Trophoblast cell (in vitro differentiated cells and primary cell): ENCODE measurements around the gene YIPF2.
"Not testable (repeated sequence)": the region's sequence is repeated elsewhere in the genome, so short reads cannot be mapped to it uniquely, and the experiment has no call there.

Experiments
- DNase-seq, 2 donors: peaks; one replicate each; pipeline ENCODE4 v3.0.0-alpha.2; 2016
- H2AFZ ChIP-seq: 2 replicates; pipeline ENCODE4 v1.6.1; 2013; ENCODE audit warnings: low read length, moderate library complexity, mild to moderate bottlenecking; ENCODE audit not compliant: insufficient read depth, poor library complexity
- H2AK5ac ChIP-seq: 2 replicates; pipeline ENCODE4 v1.6.1; 2013; ENCODE audit warnings: mild to moderate bottlenecking, low read length
- H2BK120ac ChIP-seq: 2 replicates; pipeline ENCODE4 v1.6.1; 2013; ENCODE audit warnings: low read length, mild to moderate bottlenecking, moderate library complexity; ENCODE audit not compliant: insufficient read depth, poor library complexity
- H2BK12ac ChIP-seq: 2 replicates; pipeline ENCODE4 v1.6.1; 2013; ENCODE audit warnings: mild to moderate bottlenecking, low read length, moderate library complexity
- H2BK5ac ChIP-seq: 2 replicates; pipeline ENCODE4 v1.6.1; 2013; ENCODE audit warnings: low read length, low read depth, moderate library complexity, mild to moderate bottlenecking; ENCODE audit not compliant: poor library complexity
- H3K14ac ChIP-seq: 2 replicates; pipeline ENCODE4 v1.6.1; 2013; ENCODE audit warnings: mild to moderate bottlenecking, low read length
- H3K18ac ChIP-seq: 2 replicates; pipeline ENCODE4 v1.6.1; 2013; ENCODE audit warnings: mild to moderate bottlenecking, low read length
- H3K23ac ChIP-seq: 2 replicates; pipeline ENCODE4 v1.6.1; 2013; ENCODE audit warnings: low read length
- H3K27ac ChIP-seq: 2 replicates; pipeline ENCODE4 v1.5.1; 2013; ENCODE audit warnings: low read depth, mild to moderate bottlenecking, inconsistent platforms, low read length, moderate library complexity
- H3K27me3 ChIP-seq: 2 replicates; pipeline ENCODE4 v1.6.1; 2013; ENCODE audit warnings: inconsistent platforms, mild to moderate bottlenecking, low read length, moderate library complexity; ENCODE audit not compliant: insufficient read depth
- H3K36me3 ChIP-seq, 2 experiments: 1 replicate in 1 of 2; 2 replicates in 1 of 2; pipeline ENCODE4 v1.6.1; 2013; ENCODE audit warnings: low read length in 2 of 2, mild to moderate bottlenecking in 2 of 2, moderate library complexity in 1 of 2; ENCODE audit not compliant: insufficient read depth in 2 of 2, control insufficient read depth in 1 of 2
- H3K4ac ChIP-seq: 2 replicates; pipeline ENCODE4 v1.6.1; 2013; ENCODE audit warnings: low read depth, mild to moderate bottlenecking, low read length, moderate library complexity
- H3K4me1 ChIP-seq, 2 experiments: 1 replicate in 1 of 2; 2 replicates in 1 of 2; pipeline ENCODE4 v1.6.1; 2013; ENCODE audit warnings: low read length in 2 of 2, mild to moderate bottlenecking in 2 of 2, moderate library complexity in 1 of 2; ENCODE audit not compliant: insufficient read depth in 2 of 2, control insufficient read depth in 1 of 2
- H3K4me2 ChIP-seq: 2 replicates; pipeline ENCODE4 v1.6.1; 2013; ENCODE audit warnings: inconsistent platforms, mild to moderate bottlenecking, low read length, moderate library complexity
- H3K4me3 ChIP-seq: 2 replicates; pipeline ENCODE4 v1.5.1; 2013; ENCODE audit warnings: mild to moderate bottlenecking, low read depth, low read length, inconsistent platforms
- H3K79me1 ChIP-seq: one replicate; pipeline ENCODE4 v1.6.1; 2013; ENCODE audit warnings: low read length
- H3K79me2 ChIP-seq: 2 replicates; pipeline ENCODE4 v1.6.1; 2013; ENCODE audit warnings: low read length, mild to moderate bottlenecking; ENCODE audit not compliant: control insufficient read depth, insufficient read depth, poor library complexity
- H3K9ac ChIP-seq: 2 replicates; pipeline ENCODE4 v1.6.1; 2013; ENCODE audit warnings: mild to moderate bottlenecking, low read length
- H3K9me3 ChIP-seq: 2 replicates; pipeline ENCODE4 v1.6.1; 2013; ENCODE audit warnings: low read depth, mild to moderate bottlenecking, control low read depth, inconsistent platforms, low read length; ENCODE audit not compliant: insufficient read depth
- H4K12ac ChIP-seq: 2 replicates; pipeline ENCODE4 v1.6.1; 2013; ENCODE audit warnings: low read depth, mild to moderate bottlenecking, low read length, moderate library complexity
- H4K8ac ChIP-seq: 2 replicates; pipeline ENCODE4 v1.6.1; 2013; ENCODE audit warnings: low read depth, mild to moderate bottlenecking, low read length, moderate library complexity
- H4K91ac ChIP-seq: one replicate; pipeline ENCODE4 v1.6.1; 2013; ENCODE audit warnings: low read depth, mild to moderate bottlenecking, low read length, moderate library complexity
- WGBS: extraction: QIAGEN DNeasy Blood & Tissue Kit; methylation state at CpG from one replicate; pipeline ENCODE4 v1.1.7; 2013; ENCODE audit warnings: missing lambda C conversion rate; ENCODE audit not compliant: insufficient read length, insufficient coverage; ENCODE audit errors: extremely low coverage; 5-methylcytosine and 5-hydroxymethylcytosine counted together

The YIPF2 gene

DNA sequence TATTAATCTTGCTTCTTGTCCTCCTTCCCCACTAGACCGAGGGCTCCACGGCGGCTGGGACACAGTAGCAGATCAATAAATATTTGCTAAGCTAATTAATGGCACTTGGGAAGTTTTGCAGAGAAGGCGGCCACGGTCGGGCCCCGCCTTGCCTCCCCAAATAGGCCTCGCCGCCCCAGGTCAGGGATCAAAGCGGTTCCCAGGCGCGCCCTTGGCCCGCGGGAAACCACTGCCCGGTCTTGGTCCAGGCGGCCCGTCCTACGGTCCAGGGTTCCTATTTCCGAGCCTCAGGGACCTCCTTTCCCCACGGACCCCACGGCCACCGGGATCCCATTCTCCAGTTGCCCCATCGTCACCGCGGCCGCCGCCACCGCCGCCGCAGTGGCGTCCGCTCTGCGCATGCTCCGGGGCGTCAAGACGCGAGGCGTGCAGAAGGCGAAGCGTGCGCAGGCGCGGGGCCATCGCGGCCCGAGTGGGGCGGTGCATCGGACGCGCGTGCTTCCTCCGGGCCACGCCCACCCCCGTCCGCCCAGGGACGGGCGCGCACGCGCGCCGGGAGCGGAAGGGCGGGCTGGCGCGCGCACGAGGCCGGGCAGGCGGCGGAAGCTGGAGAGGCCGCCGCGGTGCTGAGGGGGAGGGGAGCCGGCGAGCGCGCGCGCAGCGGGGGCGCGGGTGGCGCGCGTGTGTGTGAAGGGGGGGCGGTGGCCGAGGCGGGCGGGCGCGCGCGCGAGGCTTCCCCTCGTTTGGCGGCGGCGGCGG lies 32.1 kb upstream of the YIPF2 start, which contains the start of gene SMARCA4:
Gene SMARCA4 (plus strand): TSS at position 717 of the 759 bp plus-strand sequence. CDS start 23,122 bp downstream, outside the sequence.
- H2BK12ac ChIP-seq = no peak within 1 kb of the TSS
- peak within 1 kb of the TSS; percentile 93 for H3K27ac ChIP-seq
- H4K8ac ChIP-seq = peak within 1 kb of the TSS; percentile 94
- peak within 1 kb of the TSS; percentile 85 for H3K18ac ChIP-seq
- peak within 1 kb of the TSS; percentile 96 for H4K12ac ChIP-seq
- H3K79me1 ChIP-seq = peaks cover 10% of the 10 kb centered on the region
- DNase-seq = peak; percentile 97 to 100
- H3K4me3 ChIP-seq = peak within 1 kb of the TSS; percentile 91
- peak within 1 kb of the TSS; percentile 97 for H4K91ac ChIP-seq
- peak within 1 kb of the TSS; percentile 87 for H2BK120ac ChIP-seq
- H2BK5ac ChIP-seq = peak within 1 kb of the TSS; percentile 73
- H3K14ac ChIP-seq = peak within 1 kb of the TSS; percentile 95
- H3K9me3 ChIP-seq = peaks cover 2% of the 10 kb centered on the region
- H2AFZ ChIP-seq = peak within 1 kb of the TSS; percentile 66
- peaks cover 11 to 13% of the 10 kb centered on the region in 2 experiments for H3K4me1 ChIP-seq
- peak within 1 kb of the TSS; percentile 95 for H3K9ac ChIP-seq
- peaks cover 3 to 6% of the 10 kb centered on the region in 2 experiments for H3K36me3 ChIP-seq
- peaks cover 33% of the 10 kb centered on the region for H3K79me2 ChIP-seq
- no peak within 1 kb of the TSS for H3K23ac ChIP-seq
- no CpG with 5 or more reads among the region's 100 CpGs for WGBS
- peak within 1 kb of the TSS; percentile 90 for H3K4ac ChIP-seq
- H3K27me3 ChIP-seq = no peaks in the 10 kb centered on the region
- H3K4me2 ChIP-seq = peak within 1 kb of the TSS; percentile 82
- peak within 1 kb of the TSS; percentile 59 for H2AK5ac ChIP-seq

DNA sequence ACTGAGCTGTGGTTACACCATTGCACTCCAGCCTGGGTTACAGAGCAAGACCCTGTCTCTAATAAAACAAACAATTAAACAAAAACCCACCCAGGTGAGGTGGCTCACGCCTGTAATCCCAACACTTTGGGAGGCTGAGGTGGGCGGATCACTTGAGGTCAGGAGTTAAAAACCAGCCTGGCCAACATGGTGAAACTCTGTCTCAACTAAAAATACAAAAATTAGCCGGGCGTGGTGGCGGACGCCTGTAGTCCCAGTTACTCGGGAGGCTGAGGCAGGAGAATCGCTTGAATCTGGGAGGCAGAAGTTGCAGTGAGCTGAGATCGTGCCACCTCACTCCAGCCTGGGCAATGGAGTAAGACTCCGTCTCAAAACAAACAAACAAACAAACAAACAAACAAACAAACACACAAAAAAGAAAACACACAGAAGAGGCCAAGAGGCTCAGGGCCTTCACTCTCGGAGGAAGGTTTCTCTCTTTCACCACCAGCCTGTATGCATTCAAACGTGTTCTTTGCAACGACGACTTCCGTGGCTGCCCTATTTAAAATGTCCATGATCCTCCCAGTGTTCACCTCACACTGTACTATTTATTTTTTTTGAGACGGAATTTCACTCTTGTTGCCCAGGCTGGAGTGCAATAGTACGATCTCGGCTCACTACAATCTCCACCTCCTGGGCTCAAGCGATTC lies 31.0 kb upstream of the YIPF2 start:
- H3K4me3 ChIP-seq, H3K36me3 ChIP-seq, H2BK120ac ChIP-seq, H3K9ac ChIP-seq, H3K27me3 ChIP-seq, H4K12ac ChIP-seq, H4K8ac ChIP-seq, H3K4me2 ChIP-seq, H3K4ac ChIP-seq, H2AK5ac ChIP-seq, H3K18ac ChIP-seq, H2BK5ac ChIP-seq, H2AFZ ChIP-seq, H3K23ac ChIP-seq, H3K9me3 ChIP-seq, H2BK12ac ChIP-seq, H4K91ac ChIP-seq, H3K14ac ChIP-seq, DNase-seq, H3K27ac ChIP-seq: not testable (repeated sequence)
- no CpG with 5 or more reads among the region's 19 CpGs for WGBS
- Histone ChIP-seq H3K4me1 (peaks cover 11 to 13% of the 10 kb centered on the region in 2 experiments), H3K79me1 (peaks cover 10% of the 10 kb centered on the region), H3K79me2 (peaks cover 29% of the 10 kb centered on the region)

DNA sequence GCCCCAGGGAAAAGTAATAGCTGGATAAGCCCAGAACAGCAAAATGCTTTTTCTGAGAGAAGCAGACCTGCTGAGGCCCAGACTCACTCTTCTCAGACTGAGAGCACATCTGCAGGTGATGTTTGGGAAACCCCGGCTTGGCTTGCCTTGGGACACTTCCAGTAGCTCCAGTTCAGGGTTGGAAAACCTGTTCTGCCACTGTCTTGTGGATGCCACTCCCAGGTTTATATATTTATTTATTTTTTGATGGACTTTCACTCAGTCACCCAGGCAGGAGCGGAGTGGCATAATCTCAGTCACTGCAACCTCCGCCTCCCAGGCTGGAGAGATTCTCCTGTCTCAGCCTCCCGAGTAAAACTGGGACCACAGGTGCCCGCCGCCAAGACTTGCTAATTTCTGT lies 24.4 kb upstream of the YIPF2 start:
- H2AK5ac ChIP-seq = no peak overlapping the region
- H3K23ac ChIP-seq = no peak overlapping the region
- no peaks in the 10 kb centered on the region for H3K27me3 ChIP-seq
- no peaks in the 10 kb centered on the region for H3K36me3 ChIP-seq
- H2BK120ac ChIP-seq = no peak overlapping the region
- H4K91ac ChIP-seq = no peak overlapping the region
- no peak overlapping the region for H3K14ac ChIP-seq
- no peak overlapping the region for H4K8ac ChIP-seq
- H3K4ac ChIP-seq = no peak overlapping the region
- H2AFZ ChIP-seq = no peak overlapping the region
- H3K9ac ChIP-seq = no peak overlapping the region
- no peak overlapping the region for H3K4me2 ChIP-seq
- H4K12ac ChIP-seq = no peak overlapping the region
- H2BK12ac ChIP-seq = no peak overlapping the region
- no peak overlapping the region for H3K27ac ChIP-seq
- no peaks in the 10 kb centered on the region for H3K79me1 ChIP-seq
- WGBS = no CpG with 5 or more reads among the region's 6 CpGs
- H3K4me3 ChIP-seq = no peak overlapping the region
- peak; percentile 84 to 85 for DNase-seq
- H3K4me1 ChIP-seq = peaks cover 3 to 4% of the 10 kb centered on the region in 2 experiments
- no peak overlapping the region for H3K18ac ChIP-seq
- no peaks in the 10 kb centered on the region for H3K79me2 ChIP-seq
- H2BK5ac ChIP-seq = no peak overlapping the region
- H3K9me3 ChIP-seq = no peaks in the 10 kb centered on the region

- DNase-seq = peak; percentile 30 to 74
- Histone ChIP-seq H3K4me3 (no peak overlapping the region), H3K4ac (no peak overlapping the region), H3K27me3 (no peaks in the 10 kb centered on the region), H3K4me2 (no peak overlapping the region), H3K9me3 (no peaks in the 10 kb centered on the region), H3K79me2 (no peaks in the 10 kb centered on the region), H4K12ac (no peak overlapping the region), H2AK5ac (no peak overlapping the region), H2BK120ac (no peak overlapping the region), H3K23ac (no peak overlapping the region), H2AFZ (no peak overlapping the region), H3K9ac (no peak overlapping the region), H2BK12ac (no peak overlapping the region), H3K4me1 (no peaks in the 10 kb centered on the region), H3K27ac (no peak overlapping the region), H3K18ac (no peak overlapping the region), H3K36me3 (no peaks in the 10 kb centered on the region), H2BK5ac (no peak overlapping the region), H4K8ac (no peak overlapping the region), H3K79me1 (no peaks in the 10 kb centered on the region), H3K14ac (no peak overlapping the region), H4K91ac (no peak overlapping the region)
- WGBS = no CpG with 5 or more reads among the region's 6 CpGs
Observed at GRCh38 chr19:10946958-10947657, 18.7 kb upstream of the YIPF2 start.
